ENCODE results near the gene NTN1. TPM values are rescaled to one million over a fixed set of nuclear protein-coding genes. Genes with fewer than 3 reads are reported as not detected.

Gene NTN1
- total and polyA plus RNA-seq, 12 donors, result 3.0 to 38.7 (median 15.8) TPM

DNA sequence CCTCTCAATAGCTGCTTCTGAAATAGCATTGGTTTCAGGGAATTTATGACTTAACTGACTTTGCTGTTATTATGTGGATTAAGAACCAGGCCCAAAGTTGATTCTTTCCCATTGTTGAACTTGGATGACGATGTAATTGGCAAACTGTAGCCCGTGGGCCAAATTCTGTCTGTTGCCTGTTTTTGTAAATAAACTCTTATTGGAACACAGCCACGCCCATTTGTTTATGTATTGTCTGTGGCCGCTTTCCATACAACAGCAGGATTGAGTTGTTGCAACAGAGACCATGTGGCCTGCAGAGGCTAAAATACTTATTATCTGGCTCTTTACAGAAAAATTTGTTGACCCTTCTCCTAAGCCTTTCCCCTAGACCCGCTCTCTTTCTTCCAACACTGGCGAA lies 31.6 kb downstream of the NTN1 start:
- H3K36me3 ChIP-seq, result no peaks in the 10 kb centered on the region
- no peak overlapping the region for H3K27ac ChIP-seq
- ATAC-seq, result no peak
- no peaks in the 10 kb centered on the region for H3K27me3 ChIP-seq
- no peaks in the 10 kb centered on the region for H3K4me1 ChIP-seq
- no peak for DNase-seq
- WGBS, 2 donors, result 76 to 85% methylated on average over 6 of the region's 6 CpGs
- intact Hi-C loops (cut with DNase I), result no loop called here
- TF ChIP-seq, protein P1, sequence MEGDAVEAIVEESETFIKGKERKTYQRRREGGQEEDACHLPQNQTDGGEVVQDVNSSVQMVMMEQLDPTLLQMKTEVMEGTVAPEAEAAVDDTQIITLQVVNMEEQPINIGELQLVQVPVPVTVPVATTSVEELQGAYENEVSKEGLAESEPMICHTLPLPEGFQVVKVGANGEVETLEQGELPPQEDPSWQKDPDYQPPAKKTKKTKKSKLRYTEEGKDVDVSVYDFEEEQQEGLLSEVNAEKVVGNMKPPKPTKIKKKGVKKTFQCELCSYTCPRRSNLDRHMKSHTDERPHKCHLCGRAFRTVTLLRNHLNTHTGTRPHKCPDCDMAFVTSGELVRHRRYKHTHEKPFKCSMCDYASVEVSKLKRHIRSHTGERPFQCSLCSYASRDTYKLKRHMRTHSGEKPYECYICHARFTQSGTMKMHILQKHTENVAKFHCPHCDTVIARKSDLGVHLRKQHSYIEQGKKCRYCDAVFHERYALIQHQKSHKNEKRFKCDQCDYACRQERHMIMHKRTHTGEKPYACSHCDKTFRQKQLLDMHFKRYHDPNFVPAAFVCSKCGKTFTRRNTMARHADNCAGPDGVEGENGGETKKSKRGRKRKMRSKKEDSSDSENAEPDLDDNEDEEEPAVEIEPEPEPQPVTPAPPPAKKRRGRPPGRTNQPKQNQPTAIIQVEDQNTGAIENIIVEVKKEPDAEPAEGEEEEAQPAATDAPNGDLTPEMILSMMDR (IDR thresholded peaks at IDR 0.05), result no peak
- no peak overlapping the region for H3K4me3 ChIP-seq
- peaks cover 0 to 20% (median 3%) of the 10 kb centered on the region in 11 donors for H3K9me3 ChIP-seq

DNA sequence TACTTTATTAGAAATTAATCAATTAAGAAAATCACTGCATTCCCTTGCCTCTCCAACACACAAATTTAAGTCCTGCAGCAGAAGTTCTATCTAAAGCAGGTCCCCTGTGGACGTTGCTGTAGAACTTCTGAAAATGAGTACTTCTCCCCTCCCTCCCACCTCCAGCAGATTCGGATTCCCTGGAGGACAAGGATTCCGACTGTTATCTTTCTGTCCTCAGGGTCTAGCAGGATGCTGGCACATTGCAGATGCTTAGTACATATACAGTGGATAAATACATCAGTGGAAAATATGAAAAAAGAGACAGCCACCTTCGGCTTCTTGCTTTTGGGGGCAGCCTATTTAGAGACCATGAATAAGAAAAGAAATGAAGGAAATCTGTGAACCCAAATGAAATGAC lies 32.1 kb downstream of the NTN1 start:
- no peak overlapping the region for H3K4me3 ChIP-seq
- ATAC-seq (no peak), DNase-seq (no peak)
- no peaks in the 10 kb centered on the region for H3K36me3 ChIP-seq
- TF ChIP-seq, protein P1 (IDR thresholded peaks at IDR 0.05), result no peak
- no peaks in the 10 kb centered on the region for H3K4me1 ChIP-seq
- WGBS, 2 donors, result 71 to 75% methylated on average over 4 of the region's 4 CpGs
- intact Hi-C loops (cut with DNase I), result no loop called here
- peaks cover 0 to 15% (median 3%) of the 10 kb centered on the region in 11 donors for H3K9me3 ChIP-seq
- H3K27ac ChIP-seq, result no peak overlapping the region
- H3K27me3 ChIP-seq, result no peaks in the 10 kb centered on the region

DNA sequence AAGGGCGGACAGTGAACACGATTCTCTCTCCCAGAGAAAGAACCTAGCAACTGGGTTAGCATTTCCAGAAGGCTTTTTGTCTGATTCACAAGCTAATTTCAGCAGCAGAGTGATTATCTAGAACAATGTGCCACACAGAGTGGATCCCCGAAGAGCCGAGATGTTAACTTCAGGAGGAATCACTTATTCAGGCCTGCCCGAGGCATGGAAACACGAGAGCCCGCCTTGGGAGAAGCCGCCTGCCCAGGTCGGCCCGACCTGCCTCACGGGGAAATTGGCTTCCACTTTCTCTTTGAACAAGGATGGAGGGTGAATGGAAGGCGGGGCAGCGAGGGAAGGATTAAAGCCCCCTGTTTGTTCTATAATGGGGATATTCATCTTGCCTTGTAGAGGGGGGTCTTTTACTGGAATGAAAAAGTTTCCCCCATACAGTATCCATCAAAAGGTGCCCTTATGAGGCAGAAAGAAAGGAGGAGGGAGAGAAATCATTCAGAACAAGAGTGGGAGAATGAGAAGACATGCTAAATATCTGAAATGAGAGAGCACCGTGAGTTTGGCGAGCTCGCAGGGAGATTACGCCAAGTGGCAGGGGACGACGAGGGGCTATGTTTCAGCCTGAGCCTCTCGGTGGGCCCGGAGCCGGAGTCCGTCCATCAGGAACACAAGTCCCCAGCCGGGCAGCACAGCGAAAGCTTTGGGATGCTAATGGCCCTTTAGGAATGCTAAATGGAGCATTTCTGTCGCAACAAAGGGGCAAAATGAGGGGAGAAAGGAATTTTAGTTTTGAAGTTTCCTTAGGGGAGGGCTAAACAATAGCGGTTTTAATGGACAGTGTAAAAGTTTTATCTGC lies 33.0 kb downstream of the NTN1 start:
- Histone ChIP-seq H3K36me3 (no peaks in the 10 kb centered on the region), H3K4me3 (no peak overlapping the region), H3K9me3 (peaks cover 0 to 9% (median 0%) of the 10 kb centered on the region in 11 donors), H3K27ac (no peak overlapping the region), H3K27me3 (no peaks in the 10 kb centered on the region), H3K4me1 (no peaks in the 10 kb centered on the region)
- ATAC-seq (no peak), DNase-seq (no peak)
- intact Hi-C loops (cut with DNase I), result no loop called here
- TF ChIP-seq, protein P1 (IDR thresholded peaks at IDR 0.05), result no peak
- 65 to 74% methylated on average over 27 of the region's 27 CpGs for WGBS, 2 donors

DNA sequence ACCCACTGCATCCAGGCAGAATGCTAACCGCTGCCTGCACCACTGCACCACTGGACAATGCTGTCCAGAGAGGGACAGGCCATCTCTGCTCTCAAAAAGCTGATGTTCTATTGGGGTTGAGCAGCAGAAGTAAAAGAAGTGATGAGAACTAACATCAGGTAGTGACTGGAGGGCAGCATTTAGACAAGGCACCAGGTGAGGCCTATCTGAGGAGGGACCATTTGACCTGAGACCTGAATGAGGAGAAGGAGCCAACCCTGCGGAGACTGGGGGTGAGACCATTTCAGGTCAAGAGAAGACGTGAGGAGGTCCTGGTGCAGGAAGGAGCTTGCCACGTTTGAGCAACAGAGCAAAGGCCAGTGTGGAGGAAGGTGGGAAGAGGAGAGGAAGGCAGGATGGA lies 34.0 kb downstream of the NTN1 start:
- ATAC-seq, result no peak
- no peaks in the 10 kb centered on the region for H3K36me3 ChIP-seq
- H3K4me1 ChIP-seq, result no peaks in the 10 kb centered on the region
- no peak overlapping the region for H3K27ac ChIP-seq
- DNase-seq, result no peak
- no peaks in the 10 kb centered on the region for H3K27me3 ChIP-seq
- no peak overlapping the region for H3K4me3 ChIP-seq
- peaks cover 0 to 9% (median 0%) of the 10 kb centered on the region in 11 donors for H3K9me3 ChIP-seq
- intact Hi-C loops (cut with DNase I), result no loop called here
- TF ChIP-seq, protein P1 (IDR thresholded peaks at IDR 0.05), result no peak
- 91 to 95% methylated on average over 4 of the region's 4 CpGs for WGBS, 2 donors

All from heart right ventricle (tissue), 16 donors.